Measurements from ENCODE around the gene PIEZO2. TPM values are rescaled to one million over a fixed set of nuclear protein-coding genes. Genes with fewer than 3 reads are reported as not detected.
"Not testable (repeated sequence)": the region's sequence is repeated elsewhere in the genome, so short reads cannot be mapped to it uniquely, and the experiment has no call there.

The PIEZO2 gene
- total RNA-seq, 2 donors from 2014 or later = 4.8 to 7.5 TPM

DNA sequence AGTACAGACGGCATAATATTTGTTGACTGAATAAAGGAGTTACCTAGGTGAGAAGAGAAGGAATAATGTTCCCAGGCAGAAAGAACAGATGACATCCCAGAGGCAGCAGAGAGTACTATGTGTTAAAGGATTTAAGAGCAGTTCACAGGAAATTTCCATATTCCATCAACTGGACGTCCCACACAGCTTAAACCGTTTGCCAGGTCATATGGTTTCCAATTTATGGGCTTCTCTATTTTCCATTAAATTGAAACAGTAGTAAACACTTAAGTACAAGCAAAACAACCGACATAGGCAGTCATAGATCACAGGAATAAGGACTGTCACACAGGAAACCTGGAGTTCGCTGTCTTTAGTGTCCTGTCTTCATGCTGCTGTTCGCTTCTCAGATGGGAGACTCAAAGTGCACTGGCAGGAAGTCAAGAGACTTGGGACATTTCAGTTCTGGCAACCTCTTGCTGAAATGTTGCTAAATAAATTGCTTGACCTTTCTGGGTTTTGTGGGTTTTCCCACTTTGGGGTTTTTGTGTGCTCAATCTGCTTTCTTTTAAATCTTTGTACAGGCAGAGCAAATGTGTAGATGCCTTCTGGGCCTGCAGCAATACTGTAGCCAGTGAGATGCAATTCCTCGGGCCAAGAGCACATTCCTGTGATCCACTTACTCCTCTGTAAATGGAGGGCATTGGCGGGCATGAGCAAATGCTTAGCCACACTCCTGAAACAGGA lies 5.8 kb upstream of the PIEZO2 start:
- no peak for DNase-seq (ENCODE audit: low spot score)
- intact Hi-C loops (cut with DNase I) = loop anchor here in 1 of 2 donors (10.0 kb wide), 1 partner anchor 300 kb away; no protein-coding TSS in a partner anchor

DNA sequence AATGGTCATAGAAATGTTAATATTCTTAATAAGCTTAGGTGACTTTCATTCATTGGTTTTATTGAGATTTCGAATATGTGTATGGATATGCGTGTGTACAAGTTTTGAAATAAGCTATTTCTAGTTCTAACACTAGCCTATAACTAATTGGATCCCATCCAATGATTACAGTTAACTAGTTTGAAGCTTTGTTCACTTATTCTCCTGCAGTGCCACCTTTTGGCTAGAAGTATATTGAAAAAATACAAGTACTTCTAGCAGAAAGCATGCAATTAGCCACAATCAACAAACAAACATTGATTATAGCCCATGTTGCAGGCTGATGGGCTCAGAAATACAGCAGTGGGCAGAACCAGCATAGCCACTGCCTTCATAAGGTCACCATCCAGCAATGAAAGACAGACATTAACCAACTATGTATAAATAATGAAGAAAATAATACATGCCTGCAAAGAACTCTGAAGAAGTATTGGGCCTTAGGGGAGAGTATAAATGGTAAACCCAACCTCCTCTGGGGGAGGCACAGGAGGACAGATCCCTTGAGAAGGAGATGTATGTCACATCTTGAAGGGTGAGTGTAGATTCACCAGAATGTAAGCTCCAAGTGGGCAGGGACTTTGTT lies 5.1 kb upstream of the PIEZO2 start:
- intact Hi-C loops (cut with DNase I) = loop anchor here in 1 of 2 donors (10.0 kb wide), 1 partner anchor 300 kb away; no protein-coding TSS in a partner anchor
- DNase-seq (ENCODE audit: low spot score) = no peak

DNA sequence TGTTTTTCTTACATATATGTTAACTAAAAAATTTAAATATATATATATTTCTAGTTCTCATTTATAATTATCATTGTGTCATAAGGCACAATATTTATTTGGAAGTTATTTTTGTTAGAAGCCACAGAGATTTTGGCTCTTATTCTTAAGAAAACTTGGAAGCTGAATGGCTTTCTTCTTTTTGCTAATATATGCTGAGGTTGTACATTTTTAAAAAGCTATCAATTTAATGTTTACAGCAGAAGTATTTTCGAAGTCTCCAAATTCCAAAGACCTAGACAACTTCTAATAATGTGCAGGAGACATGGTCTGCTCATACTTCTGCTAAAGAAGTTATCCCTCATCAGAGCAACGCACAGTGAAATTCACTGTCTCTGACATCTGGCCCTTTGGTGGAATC lies 3.7 kb upstream of the PIEZO2 start:
- DNase-seq (ENCODE audit: low spot score) = no peak
- intact Hi-C loops (cut with DNase I) = loop anchor here in 1 of 2 donors (10.0 kb wide), 1 partner anchor 298 kb away; no protein-coding TSS in a partner anchor

GRCh38 chr18:11150271-11150615 lies 874 bp upstream of the PIEZO2 start:
- intact Hi-C loops (cut with DNase I) = loop anchor here in 1 of 2 donors (10.0 kb wide), 1 partner anchor 295 kb away; no protein-coding TSS in a partner anchor

DNA sequence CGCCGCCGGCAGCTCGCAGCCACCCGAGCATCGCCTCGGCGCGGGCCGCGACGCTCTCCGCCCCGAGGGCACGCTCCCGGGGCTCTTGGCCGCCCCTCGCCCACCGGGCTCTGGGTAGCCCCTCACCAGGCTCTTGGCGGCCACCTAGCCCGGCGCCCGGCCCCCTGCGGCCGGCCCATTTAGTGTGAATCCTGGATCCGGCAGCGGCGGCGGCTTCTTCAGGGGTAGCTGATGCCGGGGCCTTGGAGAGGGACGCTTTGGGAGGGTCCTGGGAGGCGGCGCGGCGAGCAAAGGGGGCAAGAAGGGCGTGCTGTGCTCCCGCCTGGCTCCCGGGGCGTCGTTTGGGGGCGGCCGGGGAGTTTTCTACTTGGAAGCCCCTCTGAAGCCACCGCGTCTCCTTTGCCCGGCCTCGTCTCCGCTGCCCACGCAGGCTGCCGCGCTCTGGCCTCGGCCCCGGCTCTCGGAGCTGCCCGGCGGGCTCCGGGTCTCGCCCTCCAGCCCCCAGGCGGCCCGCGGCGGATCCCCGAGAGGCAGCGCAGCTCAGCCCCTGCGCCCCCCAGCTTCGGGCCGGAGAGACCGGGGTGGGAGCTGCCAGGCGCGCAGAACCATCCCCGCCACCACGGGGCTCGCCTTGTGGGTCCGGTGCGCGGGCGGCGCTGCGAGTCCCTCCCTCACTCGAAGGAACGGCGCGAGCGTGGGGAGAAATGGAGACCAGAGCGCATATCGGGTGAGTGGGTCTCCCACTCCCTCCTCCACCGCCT lies 509 bp downstream of the PIEZO2 start:
- intact Hi-C loops (cut with DNase I) = loop anchor here in 1 of 2 donors (10.0 kb wide), 1 partner anchor 294 kb away; no protein-coding TSS in a partner anchor

More at GRCh38 chr18:11150271-11150615, 874 bp upstream of the PIEZO2 start:
- no peak for DNase-seq (ENCODE audit: low spot score)

GRCh38 chr18:11147962-11148679 lies 1.2 kb downstream of the PIEZO2 start:
- DNase-seq (ENCODE audit: low spot score) = no peak
- intact Hi-C loops (cut with DNase I) = loop anchor here in 1 of 2 donors (10.0 kb wide), 1 partner anchor 293 kb away; no protein-coding TSS in a partner anchor

More for the DNA sequence above, 509 bp downstream of the PIEZO2 start:
- DNase-seq (ENCODE audit: low spot score) = no peak

GRCh38 chr18:11147371-11147951 lies 1.9 kb downstream of the PIEZO2 start:
- intact Hi-C loops (cut with DNase I) = loop anchor here in 1 of 2 donors (10.0 kb wide), 1 partner anchor 293 kb away; no protein-coding TSS in a partner anchor
- no peak for DNase-seq (ENCODE audit: low spot score)

- no peak for DNase-seq (ENCODE audit: low spot score)
- intact Hi-C loops (cut with DNase I) = loop anchor here in 1 of 2 donors (10.0 kb wide), 1 partner anchor 292 kb away; no protein-coding TSS in a partner anchor
These were observed 2.4 kb downstream of the PIEZO2 start for GRCh38 chr18:11146947-11147345.

- intact Hi-C loops (cut with DNase I) = loop anchor here in 1 of 2 donors (10.0 kb wide), 1 partner anchor 292 kb away; no protein-coding TSS in a partner anchor
- no peak for DNase-seq (ENCODE audit: low spot score)
These were observed 3.0 kb downstream of the PIEZO2 start for GRCh38 chr18:11146238-11146946.

GRCh38 chr18:11145413-11146191 lies 3.8 kb downstream of the PIEZO2 start:
- intact Hi-C loops (cut with DNase I) = loop anchor here in 1 of 2 donors (10.0 kb wide), 1 partner anchor 291 kb away; no protein-coding TSS in a partner anchor
- DNase-seq (ENCODE audit: low spot score) = no peak

GRCh38 chr18:11137400-11137799 lies 12.0 kb downstream of the PIEZO2 start:
- intact Hi-C loops (cut with DNase I) = no loop called here
- no peak for DNase-seq (ENCODE audit: low spot score)

- intact Hi-C loops (cut with DNase I) = no loop called here
- DNase-seq (ENCODE audit: low spot score) = no peak
These were observed 13.1 kb downstream of the PIEZO2 start for GRCh38 chr18:11136241-11136640.

DNA sequence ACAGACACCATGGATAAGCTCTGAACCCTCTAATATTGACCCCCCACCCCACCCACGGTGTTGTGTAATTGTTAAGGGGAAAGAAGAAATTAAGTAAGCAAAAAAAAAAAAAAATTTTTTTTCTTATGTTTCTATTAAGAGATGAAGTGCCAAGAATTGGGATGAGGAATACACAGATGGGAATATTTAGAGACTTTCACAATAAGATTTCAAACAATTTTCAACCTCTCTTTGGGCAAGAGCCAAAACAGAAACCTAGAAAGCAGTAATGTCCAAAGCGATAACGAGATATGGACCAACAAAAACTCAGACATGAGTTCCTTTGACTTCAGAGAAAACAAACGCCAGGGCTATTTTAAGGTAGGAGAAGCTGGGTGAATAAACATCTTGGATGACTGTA lies 14.4 kb downstream of the PIEZO2 start:
- intact Hi-C loops (cut with DNase I) = no loop called here
- no peak for DNase-seq (ENCODE audit: low spot score)

DNA sequence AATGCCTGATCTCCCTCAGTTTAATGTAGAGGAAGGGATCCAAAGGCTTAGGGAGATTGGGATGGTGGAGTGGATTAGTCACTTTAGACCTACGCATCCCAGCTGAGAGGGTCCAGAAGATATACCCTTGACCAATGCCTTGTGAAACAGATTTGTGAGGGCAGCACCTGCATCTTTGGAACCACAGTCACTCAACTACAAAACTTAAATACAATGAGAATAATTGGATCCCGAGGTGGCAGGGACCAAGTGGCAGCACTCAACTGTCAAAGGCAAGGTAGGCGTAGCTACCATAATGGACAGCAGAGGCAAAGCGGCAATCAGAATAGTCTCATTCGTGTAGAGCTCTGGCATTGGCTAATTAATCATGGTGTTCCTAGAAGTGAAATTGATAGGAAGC lies 20.3 kb downstream of the PIEZO2 start:
- DNase-seq (ENCODE audit: low spot score); intact Hi-C loops (cut with DNase I): not testable (repeated sequence)

- DNase-seq (ENCODE audit: low spot score) = no peak
- intact Hi-C loops (cut with DNase I) = no loop called here
These were observed 23.7 kb downstream of the PIEZO2 start for GRCh38 chr18:11125492-11126315.

DNA sequence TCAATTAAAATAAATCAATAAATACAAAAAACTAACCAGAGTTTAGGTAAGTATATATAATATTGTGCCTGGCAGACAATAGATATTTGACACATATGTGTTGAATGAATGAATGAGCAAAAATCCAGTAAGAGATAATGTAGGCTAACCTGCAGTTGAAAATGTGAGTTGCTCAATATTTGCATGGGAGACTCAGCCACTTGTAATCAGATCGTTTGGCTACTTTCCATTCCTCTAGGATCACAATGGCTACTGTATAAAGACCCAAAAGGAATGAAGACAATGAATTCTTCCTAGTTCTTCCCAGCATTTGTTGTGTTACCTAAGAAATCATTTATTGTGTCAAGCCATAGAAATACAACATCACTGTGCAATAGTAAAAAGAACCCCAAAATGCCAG lies 25.3 kb downstream of the PIEZO2 start:
- intact Hi-C loops (cut with DNase I) = no loop called here

More for the DNA sequence above, 25.3 kb downstream of the PIEZO2 start:
- DNase-seq (ENCODE audit: low spot score) = no peak

Data from posterior vena cava (tissue), 2 donors.